Gastroesophageal sphincter (tissue), 3 donors: ENCODE measurements around the gene TET3.

Experiments used
- CTCF ChIP-seq, 4 experiments: fragments of 200-600 bp in 2 of 4; fragments of 450-650 bp in 2 of 4; sonication (generic) in 1 of 4; IDR thresholded peaks; one replicate each; pipeline ENCODE4 v1.5.1; 2017 to 2019; ENCODE audit warnings: antibody characterized with exemption in 4 of 4, mild to moderate bottlenecking in 2 of 4, moderate library complexity in 2 of 4
- EP300 ChIP-seq: sonication (generic); formaldehyde crosslinking; IDR thresholded peaks from one replicate; pipeline ENCODE4 v1.6.1; 2017; ENCODE audit warnings: antibody characterized with exemption, mild to moderate bottlenecking
- POLR2A ChIP-seq, 2 donors: fragments of 450-650 bp; IDR thresholded peaks; one replicate each; pipeline ENCODE4 v1.6.1; 2017; ENCODE audit warnings: antibody characterized with exemption in 2 of 2, mild to moderate bottlenecking in 2 of 2, moderate library complexity in 1 of 2
- POLR2AphosphoS5 ChIP-seq: sonication (generic); formaldehyde crosslinking; IDR thresholded peaks from one replicate; pipeline ENCODE4 v1.6.1; 2017; ENCODE audit warnings: antibody characterized with exemption

- TF ChIP-seq POLR2A (IDR thresholded peaks at IDR 0.05) (no peak), POLR2AphosphoS5 (no peak), CTCF (IDR thresholded peaks at IDR 0.05) (no peak), EP300 (no peak)
These were observed 5.0 kb upstream of the TET3 start for GRCh38 chr2:73979686-73980085.
